H1 (cell line): ENCODE measurements around the gene NAA50. TPM values are rescaled to one million over a fixed set of nuclear protein-coding genes. Genes with fewer than 3 reads are reported as not detected.
A peak's percentile ranks its signal among the peaks of the same experiment; 100 is the strongest.

Experiments used
- CTCF ChIA-PET: fragments of 300-600 bp; sonication (Branson Sonifier 250); formaldehyde crosslinking; loops from one replicate; lab custom pipeline; 2021; ENCODE audit not compliant: partially characterized antibody; lab: Charles Lee
- POLR2A ChIA-PET: fragments of 300-600 bp; sonication (Branson Sonifier 250); formaldehyde crosslinking; loops from one replicate; lab custom pipeline; 2021; ENCODE audit warnings: inconsistent platforms; ENCODE audit not compliant: partially characterized antibody; lab: Charles Lee
- DNase-seq, 2 experiments: peaks; one replicate each; pipeline versions ENCODE4 v3.0.0 to v3.0.0-alpha.2; 2010 to 2022; ENCODE audit warnings: low spot score in 2 of 2, low read depth in 1 of 2, mixed read lengths in 1 of 2
- FAIRE-seq: peaks from 2 replicates; lab custom pipeline; 2011; peaks lifted over from hg19 to GRCh38; lab: Jason Lieb, UNC
- H2AFZ ChIP-seq: 2 replicates; pipeline ENCODE4 v1.8.1; 2012; ENCODE audit warnings: low read length, inconsistent platforms
- H2AK5ac ChIP-seq: 2 replicates; pipeline ENCODE4 v1.6.1; 2013; ENCODE audit warnings: low read depth, low read length
- H2BK120ac ChIP-seq: replicated peaks from 2 replicates; pipeline ENCODE3; 2013; ENCODE audit warnings: low read depth, low read length, inconsistent platforms
- H2BK12ac ChIP-seq: 2 replicates; pipeline ENCODE4 v1.6.1; 2013; ENCODE audit warnings: low read depth, low read length
- H2BK15ac ChIP-seq: 2 replicates; pipeline ENCODE4 v1.6.1; 2013; ENCODE audit warnings: low read length
- H2BK20ac ChIP-seq: 2 replicates; pipeline ENCODE4 v1.6.1; 2013; ENCODE audit warnings: low read length
- H2BK5ac ChIP-seq: 2 replicates; pipeline ENCODE4 v1.6.1; 2013; ENCODE audit warnings: low read depth, low read length
- H3K14ac ChIP-seq: 2 replicates; pipeline ENCODE4 v1.6.1; 2013; ENCODE audit warnings: inconsistent platforms; ENCODE audit not compliant: insufficient read length
- H3K18ac ChIP-seq: 2 replicates; pipeline ENCODE4 v1.6.1; 2013; ENCODE audit warnings: low read length; ENCODE audit errors: extremely low read depth
- H3K23ac ChIP-seq: 2 replicates; pipeline ENCODE4 v1.6.1; 2013; ENCODE audit warnings: inconsistent platforms; ENCODE audit not compliant: insufficient read length
- H3K23me2 ChIP-seq: 2 replicates; pipeline ENCODE4 v1.6.1; 2013; ENCODE audit warnings: low read depth, low read length
- H3K27ac ChIP-seq: 2 replicates; pipeline ENCODE4 v1.6.1; 2011; ENCODE audit warnings: low read depth, low read length, inconsistent platforms
- H3K27me3 ChIP-seq, 4 experiments: replicated peaks in 1 of 4; 1 replicate in 1 of 4; 2 replicates in 3 of 4; pipeline versions ENCODE4 v1.6.1 to v1.8.1; 2011 to 2013; ENCODE audit warnings: low read length in 3 of 4, mild to moderate bottlenecking in 3 of 4, inconsistent platforms in 2 of 4, mixed read lengths in 2 of 4, moderate library complexity in 1 of 4; ENCODE audit not compliant: control insufficient read depth in 3 of 4, insufficient read depth in 3 of 4; ENCODE audit errors: extremely low read depth in 1 of 4
- H3K36me3 ChIP-seq, 4 experiments: 2 replicates each; pipeline versions ENCODE4 v1.6.1 to v1.8.1; 2011 to 2013; ENCODE audit warnings: mild to moderate bottlenecking in 4 of 4, low read length in 3 of 4, moderate library complexity in 2 of 4, control low read depth in 1 of 4, inconsistent platforms in 1 of 4; ENCODE audit not compliant: insufficient read depth in 4 of 4, control insufficient read depth in 2 of 4
- H3K4ac ChIP-seq: replicated peaks from 2 replicates; pipeline ENCODE3; 2013; ENCODE audit warnings: low read length, low read depth, mixed read lengths, inconsistent platforms; ENCODE audit not compliant: insufficient read length
- H3K4me1 ChIP-seq, 4 experiments: replicated peaks in 1 of 4; 1 replicate in 1 of 4; 2 replicates in 3 of 4; pipeline versions ENCODE4 v1.6.1 to v1.8.1; 2011 to 2013; ENCODE audit warnings: low read length in 3 of 4, inconsistent platforms in 2 of 4, mixed read lengths in 1 of 4; ENCODE audit not compliant: insufficient read depth in 4 of 4, control insufficient read depth in 3 of 4
- H3K4me2 ChIP-seq, 2 experiments: 2 replicates each; pipeline versions ENCODE4 v1.6.1 to v1.8.1; 2011 to 2013; ENCODE audit warnings: low read depth in 2 of 2, low read length in 2 of 2, control low read depth in 1 of 2, inconsistent platforms in 1 of 2, mild to moderate bottlenecking in 1 of 2; ENCODE audit not compliant: insufficient read depth in 1 of 2
- H3K4me3 ChIP-seq, 4 experiments: fragments of 200-600, 300-600 bp in 1 of 4; sonication (generic), shearing (Covaris generic), sonication (Bioruptor Twin) in 1 of 4; 2 replicates each; pipeline versions ENCODE4 v1.5.1 to v1.8.1; 2011 to 2016; ENCODE audit warnings: low read length in 4 of 4, low read depth in 3 of 4, control low read depth in 2 of 4, inconsistent platforms in 2 of 4, mild to moderate bottlenecking in 2 of 4, mixed read lengths in 1 of 4, moderate library complexity in 1 of 4; ENCODE audit not compliant: insufficient read depth in 2 of 4; ENCODE audit errors: extremely low read depth in 1 of 4
- H3K56ac ChIP-seq: replicated peaks from 2 replicates; pipeline ENCODE3; 2013; ENCODE audit warnings: low read depth, mild to moderate bottlenecking, mixed read lengths, low read length, inconsistent platforms; ENCODE audit not compliant: insufficient read length
- H3K79me1 ChIP-seq: 2 replicates; pipeline ENCODE4 v1.6.1; 2013; ENCODE audit warnings: low read depth, low read length, control low read depth
- H3K79me2 ChIP-seq, 2 experiments: 2 replicates each; pipeline versions ENCODE4 v1.6.1 to v1.8.1; 2012 to 2013; ENCODE audit warnings: low read length in 2 of 2, mild to moderate bottlenecking in 2 of 2, inconsistent platforms in 1 of 2; ENCODE audit not compliant: insufficient read depth in 2 of 2, control insufficient read depth in 1 of 2
- H3K9ac ChIP-seq, 4 experiments: replicated peaks in 1 of 4; 1 replicate in 1 of 4; 2 replicates in 3 of 4; pipeline versions ENCODE4 v1.6.1 to v1.8.1; 2011 to 2013; ENCODE audit warnings: low read depth in 3 of 4, low read length in 3 of 4, control low read depth in 2 of 4, mild to moderate bottlenecking in 2 of 4, moderate library complexity in 2 of 4, inconsistent platforms in 1 of 4; ENCODE audit errors: extremely low read depth in 1 of 4
- H3K9me3 ChIP-seq, 2 experiments: 2 replicates each; pipeline versions ENCODE4 v1.6.1 to v1.8.1; 2012 to 2013; ENCODE audit warnings: mild to moderate bottlenecking in 2 of 2, moderate library complexity in 2 of 2, control low read depth in 1 of 2, inconsistent platforms in 1 of 2, low read depth in 1 of 2, low read length in 1 of 2, mixed read lengths in 1 of 2; ENCODE audit not compliant: insufficient read depth in 2 of 2
- H4K20me1 ChIP-seq, 2 experiments: replicated peaks in 1 of 2; 2 replicates each; pipeline versions ENCODE3 to v1.8.1; 2011 to 2013; ENCODE audit warnings: inconsistent platforms in 2 of 2, low read length in 2 of 2, mild to moderate bottlenecking in 1 of 2; ENCODE audit not compliant: insufficient read depth in 2 of 2, control insufficient read depth in 1 of 2
- H4K5ac ChIP-seq: 2 replicates; pipeline ENCODE4 v1.6.1; 2013; ENCODE audit warnings: low read length, low read depth, mixed read lengths, inconsistent platforms; ENCODE audit not compliant: insufficient read length
- H4K8ac ChIP-seq: 2 replicates; pipeline ENCODE4 v1.8.0; 2013; ENCODE audit warnings: mild to moderate bottlenecking, moderate library complexity, low read length, inconsistent platforms; ENCODE audit not compliant: insufficient read depth; ENCODE audit errors: extremely low read depth
- H4K91ac ChIP-seq: replicated peaks from 2 replicates; pipeline ENCODE3; 2013; ENCODE audit warnings: low read length, mixed read lengths, inconsistent platforms; ENCODE audit not compliant: insufficient read length
- CBX5 ChIP-seq: fragments of 300-800, 300-1000 bp; sonication (generic); IDR thresholded peaks from 2 replicates; pipeline ENCODE4 v1.7.1; 2016; ENCODE audit warnings: antibody characterized with exemption, low read length, low read depth
- CHD1 ChIP-seq: IDR thresholded peaks from 2 replicates; pipeline ENCODE4 v1.6.1; 2012; ENCODE audit warnings: low read depth, low read length, improper control_type of control experiment
- KDM5A ChIP-seq: fragments of 200-600 bp; IDR thresholded peaks from 2 replicates; pipeline ENCODE4 v1.7.1; 2012; ENCODE audit warnings: mild to moderate bottlenecking, low read length, inconsistent platforms, mixed read lengths
- POLR2AphosphoS5 ChIP-seq: IDR thresholded peaks from 2 replicates; pipeline ENCODE4 v1.6.1; 2011; ENCODE audit warnings: low read depth, low read length
- RAD21 ChIP-seq, 2 experiments: IDR thresholded peaks in 1 of 2; conservative IDR thresholded peaks in 1 of 2; 2 replicates each; pipeline ENCODE4 v1.6.1; 2011; ENCODE audit warnings: low read depth in 2 of 2, low read length in 2 of 2, improper control_type of control experiment in 1 of 2, inconsistent platforms in 1 of 2, mild to moderate bottlenecking in 1 of 2, moderate library complexity in 1 of 2
- RNF2 ChIP-seq: fragments of 200-900, 300-1000 bp; sonication (generic); IDR thresholded peaks from 2 replicates; pipeline ENCODE4 v1.7.1; 2016; ENCODE audit warnings: borderline replicate concordance, low read depth, mild to moderate bottlenecking, antibody characterized with exemption, low read length; ENCODE audit not compliant: poor library complexity, severe bottlenecking; ENCODE audit errors: missing control alignments
- TBP ChIP-seq: IDR thresholded peaks from 2 replicates; pipeline ENCODE4 v1.6.1; 2011; ENCODE audit warnings: low read depth, low read length, improper control_type of control experiment
- WGBS, 2 experiments: shearing (Covaris generic) in 1 of 2; methylation state at CpG; one replicate each; pipeline versions ENCODE4 v1.1.6 to v1.1.7; 2013 to 2015; ENCODE audit warnings: low lambda C conversion rate in 2 of 2, mixed read lengths in 2 of 2, inconsistent platforms in 1 of 2, low coverage in 1 of 2, missing lambda C conversion rate in 1 of 2; ENCODE audit not compliant: insufficient replicate concordance in 2 of 2, insufficient coverage in 1 of 2, insufficient read length in 1 of 2; ENCODE audit errors: extremely low coverage in 1 of 2, missing lambda C conversion rate in 1 of 2; 5-methylcytosine and 5-hydroxymethylcytosine counted together
- polyA plus RNA-seq, 7 experiments: library from polyadenylated mRNA; depleted of rRNA in 3 of 7; stranded (reverse) in 5 of 7; unstranded in 2 of 7; fragments of >200 nt in 5 of 7; fragments of 200-250 nt in 2 of 7; gene quantifications; 1 replicate in 5 of 7; 2 replicates in 1 of 7; 4 replicates in 1 of 7; pipeline versions ENCODE4 v1.2.1 to v1.2.3, GENCODE V29; 2011 to 2013; ENCODE audit warnings: missing spikeins in 2 of 7, mixed read lengths in 2 of 7
- total RNA-seq: library from RNA; stranded (reverse); fragmentation: NEBNext Ultra II Directional; extraction: Animal tissue kit (Norgen Biotek cat#: 25700); gene quantifications from 2 replicates; pipeline ENCODE4 v1.2.1, GENCODE V29; 2021
- TF ChIP-seq, protein P1 (sequence below): IDR thresholded peaks from 2 replicates; pipeline ENCODE4 v1.6.1; 2012; ENCODE audit warnings: inconsistent platforms

NAA50 gene
- total and polyA plus RNA-seq, 2 of the 8 experiments (the other 6 are each of a cell fraction or from before 2014, with no cell fraction given): 46.6 to 231 TPM

DNA sequence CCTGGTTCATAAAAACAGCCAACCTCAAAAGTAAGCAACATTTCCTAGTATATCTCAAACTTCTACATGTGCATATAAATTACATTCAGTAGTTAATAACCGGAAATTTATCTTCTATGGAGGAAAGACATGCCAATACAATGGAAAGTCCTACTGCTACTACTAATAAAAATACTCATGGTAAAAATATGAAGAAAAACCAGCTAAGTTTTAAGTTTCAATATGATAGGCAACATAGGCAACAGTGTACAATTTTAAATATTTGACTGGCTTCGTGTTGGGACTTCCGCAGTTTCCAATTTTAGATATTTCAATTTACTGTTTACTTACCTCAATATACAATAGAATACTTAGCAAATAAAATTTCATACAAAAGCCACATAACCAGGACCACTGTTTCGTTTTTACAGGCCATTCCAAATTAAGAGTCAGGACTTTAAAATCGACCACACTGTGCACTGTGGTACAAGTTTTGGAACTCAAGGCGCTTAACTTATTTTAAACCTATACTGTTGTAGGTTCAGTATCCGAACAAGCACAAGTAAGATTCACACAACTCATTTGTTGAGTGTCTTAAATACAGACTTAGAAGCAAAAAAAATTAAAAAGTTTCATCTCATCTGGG lies 2.9 kb downstream of the NAA50 start:
- Histone ChIP-seq H3K4ac (no peak overlapping the region), H3K27me3 (no peaks in the 10 kb centered on the region), H4K5ac (no peak overlapping the region), H4K20me1 (peaks cover 9 to 11% of the 10 kb centered on the region in 2 experiments), H3K4me3 (peak overlapping the region in 1 of 4 experiments; percentile 97; a peak in 2 of 8 replicates), H3K56ac (no peak overlapping the region), H3K23ac (no peak overlapping the region), H2BK15ac (no peak overlapping the region), H3K36me3 (no peaks in the 10 kb centered on the region), H3K4me2 (peak overlapping the region in 1 of 2 experiments; percentile 16; a peak in 1 of 4 replicates), H2BK12ac (no peak overlapping the region), H2AFZ (no peak overlapping the region), H3K27ac (no peak overlapping the region), H2BK5ac (no peak overlapping the region), H3K79me1 (no peaks in the 10 kb centered on the region; the same call in 1 of the 2 replicates), H2AK5ac (no peak overlapping the region), H3K4me1 (peaks cover 0 to 6% (median 2%) of the 10 kb centered on the region in 4 experiments; a peak in 4 of 7 replicates), H4K8ac (no peak overlapping the region), H3K9me3 (no peaks in the 10 kb centered on the region), H3K23me2 (peaks cover 13% of the 10 kb centered on the region), H2BK20ac (no peak overlapping the region), H4K91ac (no peak overlapping the region), H2BK120ac (no peak overlapping the region), H3K79me2 (peaks cover 33 to 88% of the 10 kb centered on the region in 2 experiments), H3K9ac (no peak overlapping the region), H3K18ac (no peak overlapping the region), H3K14ac (no peak overlapping the region)
- DNase-seq: no peak
- FAIRE-seq: no peak
- whole genome bisulfite sequencing, 2 experiments: 90% methylated on average over 7 of the region's 7 CpGs; no CpG with 5 or more reads in 1 of the 2 experiments
- ChIA-PET CTCF (interaction anchor here (3.0 kb wide), 1 partner anchor 14 kb away, joined by 12 read pairs; no protein-coding TSS in a partner anchor), POLR2A (interaction anchor here (0.9 to 2.1 kb wide), 2 partner anchors 37 to 47 kb away, joined by 3 to 4 read pairs; partner anchors contain the start of gene USF3)
- TF ChIP-seq RNF2: no peak
- TF ChIP-seq KDM5A: no peak
- TF ChIP-seq CHD1: no peak
- TF ChIP-seq, protein P1, sequence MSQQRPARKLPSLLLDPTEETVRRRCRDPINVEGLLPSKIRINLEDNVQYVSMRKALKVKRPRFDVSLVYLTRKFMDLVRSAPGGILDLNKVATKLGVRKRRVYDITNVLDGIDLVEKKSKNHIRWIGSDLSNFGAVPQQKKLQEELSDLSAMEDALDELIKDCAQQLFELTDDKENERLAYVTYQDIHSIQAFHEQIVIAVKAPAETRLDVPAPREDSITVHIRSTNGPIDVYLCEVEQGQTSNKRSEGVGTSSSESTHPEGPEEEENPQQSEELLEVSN: no peak
- TF ChIP-seq TBP: no peak
- no peak for TF ChIP-seq RAD21 (IDR thresholded peaks at IDR 0.05 in 1 of 2, conservative IDR thresholded peaks at IDR 0.05 in 1 of 2; ENCODE audit: low read depth in 2 of 2, low read length in 2 of 2)
- TF ChIP-seq CBX5: no peak
- no peak for TF ChIP-seq POLR2AphosphoS5
